Bronchial epithelial cell (primary cell): ENCODE measurements around the gene SURF4. TPM values are rescaled to one million over a fixed set of nuclear protein-coding genes. Genes with fewer than 3 reads are reported as not detected.

Source experiments
- DNase-seq: peaks from one replicate; pipeline ENCODE4 v3.0.0-alpha.2; 2010; ENCODE audit warnings: low read depth
- FAIRE-seq: peaks from 2 replicates; lab custom pipeline; 2011; peaks lifted over from hg19 to GRCh38; lab: Jason Lieb, UNC
- H3K27me3 ChIP-seq: 2 replicates; pipeline ENCODE4 v1.5.1; 2011; ENCODE audit warnings: low read length; ENCODE audit not compliant: control insufficient read depth, insufficient read depth
- H3K36me3 ChIP-seq: 2 replicates; pipeline ENCODE4 v1.5.1; 2011; ENCODE audit warnings: low read length; ENCODE audit not compliant: control insufficient read depth, insufficient read depth
- H3K4me3 ChIP-seq: 2 replicates; pipeline ENCODE4 v1.5.1; 2011; ENCODE audit warnings: mild to moderate bottlenecking, low read depth, low read length, control low read depth
- total RNA-seq: library from RNA; depleted of rRNA; stranded (reverse); fragments of >200 nt; gene quantifications from 2 replicates; pipeline ENCODE4 v1.2.1, GENCODE V29; 2014
- TF ChIP-seq, protein P1 (sequence below): IDR thresholded peaks from 2 replicates; pipeline ENCODE4 v1.5.1; 2011; ENCODE audit warnings: mild to moderate bottlenecking, moderate library complexity, low read length, control low read depth, inconsistent platforms; ENCODE audit not compliant: insufficient read depth, severe bottlenecking

The SURF4 gene
- total RNA-seq, 1 donor from 2014 or later, result 295 TPM

GRCh38 chr9:133333566-133333965 lies 42.3 kb downstream of the SURF4 start:
- DNase-seq, result no peak
- Histone ChIP-seq H3K27me3 (no peaks in the 10 kb centered on the region), H3K4me3 (no peak overlapping the region), H3K36me3 (peaks cover 22% of the 10 kb centered on the region)
- FAIRE-seq, result no peak
- TF ChIP-seq, protein P1, sequence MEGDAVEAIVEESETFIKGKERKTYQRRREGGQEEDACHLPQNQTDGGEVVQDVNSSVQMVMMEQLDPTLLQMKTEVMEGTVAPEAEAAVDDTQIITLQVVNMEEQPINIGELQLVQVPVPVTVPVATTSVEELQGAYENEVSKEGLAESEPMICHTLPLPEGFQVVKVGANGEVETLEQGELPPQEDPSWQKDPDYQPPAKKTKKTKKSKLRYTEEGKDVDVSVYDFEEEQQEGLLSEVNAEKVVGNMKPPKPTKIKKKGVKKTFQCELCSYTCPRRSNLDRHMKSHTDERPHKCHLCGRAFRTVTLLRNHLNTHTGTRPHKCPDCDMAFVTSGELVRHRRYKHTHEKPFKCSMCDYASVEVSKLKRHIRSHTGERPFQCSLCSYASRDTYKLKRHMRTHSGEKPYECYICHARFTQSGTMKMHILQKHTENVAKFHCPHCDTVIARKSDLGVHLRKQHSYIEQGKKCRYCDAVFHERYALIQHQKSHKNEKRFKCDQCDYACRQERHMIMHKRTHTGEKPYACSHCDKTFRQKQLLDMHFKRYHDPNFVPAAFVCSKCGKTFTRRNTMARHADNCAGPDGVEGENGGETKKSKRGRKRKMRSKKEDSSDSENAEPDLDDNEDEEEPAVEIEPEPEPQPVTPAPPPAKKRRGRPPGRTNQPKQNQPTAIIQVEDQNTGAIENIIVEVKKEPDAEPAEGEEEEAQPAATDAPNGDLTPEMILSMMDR, result peak; percentile 11

DNA sequence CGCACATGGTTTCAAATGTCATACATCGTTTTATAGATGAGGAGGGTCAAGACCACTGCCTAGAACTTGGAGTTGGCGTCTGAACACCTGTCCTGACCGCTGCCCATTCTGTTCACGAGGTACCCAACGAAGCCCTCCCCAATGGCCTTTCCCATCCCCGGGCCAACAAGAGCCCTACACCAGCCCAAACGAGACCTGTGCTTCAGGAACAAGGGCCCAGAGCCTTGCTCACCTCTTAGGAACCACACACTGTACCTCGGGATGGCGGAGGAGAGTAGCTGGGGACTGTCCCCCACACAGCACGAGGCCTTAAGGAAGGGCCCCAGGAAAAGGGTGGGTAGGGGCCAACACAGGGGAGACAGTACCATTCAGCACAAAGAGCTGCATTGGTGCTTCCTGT lies 42.8 kb downstream of the SURF4 start:
- Histone ChIP-seq H3K4me3 (no peak overlapping the region), H3K27me3 (no peaks in the 10 kb centered on the region), H3K36me3 (peaks cover 22% of the 10 kb centered on the region)
- TF ChIP-seq, protein P1, result no peak
- FAIRE-seq (no peak), DNase-seq (no peak)

GRCh38 chr9:133332381-133332730 lies 43.5 kb downstream of the SURF4 start:
- TF ChIP-seq, protein P1, result no peak
- DNase-seq (no peak), FAIRE-seq (no peak)
- H3K27me3 ChIP-seq, result no peaks in the 10 kb centered on the region
- H3K36me3 ChIP-seq, result peaks cover 22% of the 10 kb centered on the region
- no peak overlapping the region for H3K4me3 ChIP-seq

- H3K36me3 ChIP-seq, result peaks cover 22% of the 10 kb centered on the region
- H3K4me3 ChIP-seq, result no peak overlapping the region
- DNase-seq (no peak), FAIRE-seq (no peak)
- no peaks in the 10 kb centered on the region for H3K27me3 ChIP-seq
- TF ChIP-seq, protein P1, result no peak
Measured at GRCh38 chr9:133331641-133332380, 44.0 kb downstream of the SURF4 start.

GRCh38 chr9:133331221-133331620 lies 44.6 kb downstream of the SURF4 start:
- DNase-seq, result no peak
- H3K4me3 ChIP-seq, result no peak overlapping the region
- FAIRE-seq, result no peak

More at GRCh38 chr9:133331221-133331620, 44.6 kb downstream of the SURF4 start:
- TF ChIP-seq, protein P1, result no peak
- H3K27me3 ChIP-seq, result no peaks in the 10 kb centered on the region
- H3K36me3 ChIP-seq, result peaks cover 22% of the 10 kb centered on the region
